ENCODE results near the gene SCG3. TPM values are rescaled to one million over a fixed set of nuclear protein-coding genes. Genes with fewer than 3 reads are reported as not detected.

The SCG3 gene
- total RNA-seq, 4 donors from 2014 or later, result 0.23 to 1.2 (median 0.43) TPM

DNA sequence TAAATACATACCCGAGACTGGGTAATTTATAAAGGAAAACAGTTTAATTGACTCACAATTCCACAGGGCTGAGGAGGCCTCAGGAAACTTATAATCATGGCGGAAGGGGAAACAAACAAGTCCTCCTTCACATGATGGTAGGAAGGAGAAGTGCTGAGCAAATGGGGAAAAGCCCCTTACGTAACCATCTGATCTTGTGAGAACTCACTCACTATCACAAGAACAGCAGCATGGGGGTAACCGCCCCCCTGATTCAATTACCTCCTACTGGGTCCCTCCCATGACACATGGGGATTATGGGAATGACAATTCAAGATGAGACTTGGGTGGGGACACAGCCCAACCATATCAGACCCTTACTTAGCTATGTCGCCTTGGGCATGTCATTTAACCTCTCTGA lies 27.7 kb downstream of the SCG3 start:
- WGBS, result 85% methylated on average over 5 of the region's 5 CpGs
- Histone ChIP-seq H3K27me3 (no peaks in the 10 kb centered on the region), H3K4me3 (no peak overlapping the region), H3K36me3 (no peaks in the 10 kb centered on the region), H3K4me1 (no peaks in the 10 kb centered on the region), H3K9me3 (no peaks in the 10 kb centered on the region), H3K27ac (replicated peaks in 1 of 4) (no peak overlapping the region)
- intact Hi-C loops (cut with DNase I), result no loop called here
- DNase-seq (ENCODE audit: extremely low spot score), result no peak
- TF ChIP-seq POLR2A (IDR thresholded peaks at IDR 0.05; ENCODE audit: low read depth), result no peak
- no peak for TF ChIP-seq EP300 (IDR thresholded peaks at IDR 0.05)
- TF ChIP-seq POLR2AphosphoS5 (IDR thresholded peaks at IDR 0.05), result no peak
- TF ChIP-seq, protein P1, sequence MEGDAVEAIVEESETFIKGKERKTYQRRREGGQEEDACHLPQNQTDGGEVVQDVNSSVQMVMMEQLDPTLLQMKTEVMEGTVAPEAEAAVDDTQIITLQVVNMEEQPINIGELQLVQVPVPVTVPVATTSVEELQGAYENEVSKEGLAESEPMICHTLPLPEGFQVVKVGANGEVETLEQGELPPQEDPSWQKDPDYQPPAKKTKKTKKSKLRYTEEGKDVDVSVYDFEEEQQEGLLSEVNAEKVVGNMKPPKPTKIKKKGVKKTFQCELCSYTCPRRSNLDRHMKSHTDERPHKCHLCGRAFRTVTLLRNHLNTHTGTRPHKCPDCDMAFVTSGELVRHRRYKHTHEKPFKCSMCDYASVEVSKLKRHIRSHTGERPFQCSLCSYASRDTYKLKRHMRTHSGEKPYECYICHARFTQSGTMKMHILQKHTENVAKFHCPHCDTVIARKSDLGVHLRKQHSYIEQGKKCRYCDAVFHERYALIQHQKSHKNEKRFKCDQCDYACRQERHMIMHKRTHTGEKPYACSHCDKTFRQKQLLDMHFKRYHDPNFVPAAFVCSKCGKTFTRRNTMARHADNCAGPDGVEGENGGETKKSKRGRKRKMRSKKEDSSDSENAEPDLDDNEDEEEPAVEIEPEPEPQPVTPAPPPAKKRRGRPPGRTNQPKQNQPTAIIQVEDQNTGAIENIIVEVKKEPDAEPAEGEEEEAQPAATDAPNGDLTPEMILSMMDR (IDR thresholded peaks at IDR 0.05), result no peak

DNA sequence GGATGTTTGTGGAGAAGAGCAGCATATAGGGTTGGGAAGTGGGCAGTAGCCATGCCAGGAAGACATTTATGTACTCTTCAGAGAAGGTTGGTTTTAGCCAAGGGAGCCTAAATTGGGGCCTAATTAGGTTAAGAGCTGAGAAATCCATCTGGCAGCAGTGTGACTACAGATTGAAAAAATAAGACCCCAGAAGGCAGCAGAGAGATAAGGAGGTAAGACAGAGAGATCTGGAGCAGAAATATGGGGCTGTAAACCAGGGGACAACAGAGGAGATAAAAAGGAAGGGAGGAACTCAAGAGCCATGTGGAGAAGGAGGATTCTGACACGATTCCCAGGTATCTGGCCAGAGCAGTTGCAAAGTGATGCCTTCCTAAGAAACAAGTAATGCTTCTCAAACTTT lies 32.9 kb downstream of the SCG3 start:
- 88% methylated on average over 1 of the region's 1 CpG for WGBS
- TF ChIP-seq POLR2AphosphoS5 (IDR thresholded peaks at IDR 0.05), result no peak
- TF ChIP-seq POLR2A (IDR thresholded peaks at IDR 0.05; ENCODE audit: low read depth), result no peak
- TF ChIP-seq, protein P1 (IDR thresholded peaks at IDR 0.05), result no peak
- TF ChIP-seq EP300 (IDR thresholded peaks at IDR 0.05), result no peak
- intact Hi-C loops (cut with DNase I), result no loop called here
- no peak overlapping the region for H3K4me3 ChIP-seq
- no peaks in the 10 kb centered on the region for H3K36me3 ChIP-seq
- H3K9me3 ChIP-seq, result no peaks in the 10 kb centered on the region
- H3K27ac ChIP-seq (replicated peaks in 1 of 4), result no peak overlapping the region
- DNase-seq (ENCODE audit: extremely low spot score), result no peak
- no peaks in the 10 kb centered on the region for H3K27me3 ChIP-seq
- H3K4me1 ChIP-seq, result no peaks in the 10 kb centered on the region

DNA sequence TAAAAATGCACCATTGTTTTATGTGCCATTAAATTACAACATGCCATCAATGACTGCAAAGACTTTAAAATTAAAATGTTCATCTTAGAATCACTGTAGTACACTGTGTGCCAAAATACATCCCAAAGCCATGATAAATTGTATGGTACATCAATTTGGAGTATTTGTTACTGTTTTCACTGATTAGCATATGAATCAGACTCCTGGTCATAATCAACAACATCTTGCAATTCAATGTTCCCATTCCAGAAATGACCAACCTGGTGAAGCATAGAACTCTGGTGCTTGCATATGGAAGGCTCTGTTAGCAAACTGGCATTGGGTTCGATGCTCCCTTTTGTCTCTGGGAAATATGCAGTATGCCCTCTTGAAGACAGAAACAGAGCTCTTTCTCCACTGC lies 33.6 kb downstream of the SCG3 start:
- Histone ChIP-seq H3K36me3 (no peaks in the 10 kb centered on the region), H3K4me3 (no peak overlapping the region), H3K4me1 (no peaks in the 10 kb centered on the region), H3K9me3 (no peaks in the 10 kb centered on the region), H3K27me3 (no peaks in the 10 kb centered on the region), H3K27ac (replicated peaks in 1 of 4) (no peak overlapping the region)
- WGBS, result 100% methylated on average over 1 of the region's 1 CpG
- DNase-seq (ENCODE audit: extremely low spot score), result no peak
- intact Hi-C loops (cut with DNase I), result no loop called here
- TF ChIP-seq POLR2AphosphoS5 (IDR thresholded peaks at IDR 0.05), result no peak
- TF ChIP-seq POLR2A (IDR thresholded peaks at IDR 0.05; ENCODE audit: low read depth), result no peak
- TF ChIP-seq EP300 (IDR thresholded peaks at IDR 0.05), result no peak
- TF ChIP-seq, protein P1 (IDR thresholded peaks at IDR 0.05), result no peak

DNA sequence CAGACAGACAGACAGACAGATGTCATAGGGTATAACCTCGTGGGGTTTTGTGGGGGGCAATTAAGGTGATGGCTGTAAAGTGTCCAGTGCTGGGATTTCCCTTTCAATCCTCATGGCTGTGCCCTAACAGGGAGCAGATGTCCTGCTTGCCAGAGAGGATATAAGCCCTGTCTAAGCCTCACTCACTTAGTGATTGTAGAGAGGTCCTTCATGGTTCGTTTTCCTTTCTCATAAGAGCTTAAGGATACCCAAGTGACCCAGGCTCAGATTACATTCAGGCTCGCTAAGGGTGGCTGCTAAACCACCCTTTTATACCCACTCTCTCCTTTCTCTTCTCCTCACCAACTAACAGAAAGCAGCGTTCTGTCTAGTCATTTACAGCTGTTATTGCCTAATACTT lies 36.9 kb downstream of the SCG3 start:
- peaks cover 0 to 18% (median 3%) of the 10 kb centered on the region in 4 donors for H3K36me3 ChIP-seq
- H3K4me3 ChIP-seq, result no peak overlapping the region
- WGBS, result 63% methylated on average over 4 of the region's 4 CpGs
- H3K27me3 ChIP-seq, result no peaks in the 10 kb centered on the region
- no peak for DNase-seq (ENCODE audit: extremely low spot score)
- no peaks in the 10 kb centered on the region for H3K9me3 ChIP-seq
- intact Hi-C loops (cut with DNase I), result no loop called here
- peaks cover 0 to 7% (median 0%) of the 10 kb centered on the region in 4 donors for H3K4me1 ChIP-seq
- TF ChIP-seq EP300 (IDR thresholded peaks at IDR 0.05) (no peak), POLR2A (IDR thresholded peaks at IDR 0.05; ENCODE audit: low read depth) (no peak)
- H3K27ac ChIP-seq (replicated peaks in 1 of 4), result no peak overlapping the region

DNA sequence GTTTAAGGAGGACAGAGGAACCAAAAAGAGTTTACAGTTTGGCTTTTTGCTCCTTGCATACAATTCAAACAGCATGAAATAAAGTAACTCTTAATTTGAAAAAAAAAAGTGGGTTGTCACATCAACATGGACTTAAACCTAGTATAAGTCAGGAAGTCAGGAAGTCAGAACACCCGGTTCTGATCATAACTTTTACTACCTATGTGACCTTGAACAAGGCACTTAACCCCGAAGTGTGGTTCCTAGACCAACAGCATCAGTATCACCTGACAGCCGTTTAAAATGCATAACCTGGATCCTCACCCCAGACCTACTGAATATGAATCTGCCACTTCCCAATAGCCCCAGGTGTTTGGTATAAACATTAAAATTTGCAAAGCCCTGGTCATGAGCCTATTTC lies 37.4 kb downstream of the SCG3 start:
- intact Hi-C loops (cut with DNase I), result no loop called here
- Histone ChIP-seq H3K27ac (replicated peaks in 1 of 4) (no peak overlapping the region), H3K4me1 (peaks cover 0 to 7% (median 0%) of the 10 kb centered on the region in 4 donors), H3K9me3 (no peaks in the 10 kb centered on the region), H3K4me3 (no peak overlapping the region), H3K27me3 (no peaks in the 10 kb centered on the region), H3K36me3 (peaks cover 0 to 18% (median 3%) of the 10 kb centered on the region in 4 donors)
- TF ChIP-seq EP300 (IDR thresholded peaks at IDR 0.05) (no peak), POLR2A (IDR thresholded peaks at IDR 0.05; ENCODE audit: low read depth) (no peak), POLR2AphosphoS5 (IDR thresholded peaks at IDR 0.05) (no peak)
- TF ChIP-seq, protein P1 (IDR thresholded peaks at IDR 0.05), result no peak
- WGBS, result 76% methylated on average over 3 of the region's 3 CpGs
- DNase-seq (ENCODE audit: extremely low spot score), result no peak
